ENCODE measurements around the gene ARID3B. TPM values are rescaled to one million over a fixed set of nuclear protein-coding genes. Genes with fewer than 3 reads are reported as not detected.

Gene ARID3B
- total and polyA plus RNA-seq, 2 donors, result 3.0 to 4.3 TPM

DNA sequence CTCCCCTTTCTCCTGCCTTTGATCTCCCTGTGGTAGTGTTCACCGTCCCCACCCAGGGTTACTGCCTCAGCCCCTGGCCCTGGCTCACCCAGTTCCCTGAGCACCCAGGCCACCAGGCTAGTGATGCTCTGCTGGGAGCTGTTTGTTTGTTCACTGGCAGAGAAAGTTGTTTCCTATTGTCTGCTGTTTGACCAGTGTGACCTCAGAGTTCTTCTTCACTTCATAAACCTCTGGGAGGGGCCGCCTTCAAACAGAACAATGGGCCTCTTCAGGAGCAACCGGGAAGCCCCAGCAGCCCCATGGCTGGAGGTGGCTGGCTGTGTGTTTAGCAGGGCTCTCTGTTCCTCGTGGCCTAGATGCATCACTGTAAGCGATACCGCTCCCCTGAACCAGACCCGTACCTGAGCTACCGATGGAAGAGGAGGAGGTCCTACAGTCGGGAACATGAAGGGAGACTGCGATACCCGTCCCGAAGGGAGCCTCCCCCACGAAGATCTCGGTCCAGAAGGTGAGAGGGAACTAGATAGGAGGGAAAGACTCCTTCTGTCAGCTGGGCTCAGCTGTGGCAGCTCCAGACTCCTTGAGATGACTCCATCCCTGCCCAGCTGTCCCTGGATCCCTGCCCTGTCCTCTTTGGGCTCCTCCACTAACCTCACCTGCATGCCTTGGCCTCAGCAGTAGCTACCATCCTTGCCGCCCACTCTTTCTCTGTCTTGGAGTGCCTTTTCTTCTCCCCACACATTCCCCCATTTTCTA is 78.0 kb downstream of the ARID3B start:
- 83% methylated on average over 15 of the region's 15 CpGs for WGBS
- no peaks in the 10 kb centered on the region for H3K4me1 ChIP-seq (ENCODE audit: insufficient read depth)
- peaks cover 3% of the 10 kb centered on the region for H3K36me3 ChIP-seq (ENCODE audit: insufficient read depth)
- H3K4me3 ChIP-seq (ENCODE audit: low read depth, low read length), result no peak overlapping the region
- DNase-seq (ENCODE audit: extremely low spot score), result no peak
- H3K27ac ChIP-seq (ENCODE audit: low read depth), result no peak overlapping the region

GRCh38 chr15:74619916-74620635 is 79.1 kb downstream of the ARID3B start:
- peaks cover 5% of the 10 kb centered on the region for H3K36me3 ChIP-seq (ENCODE audit: insufficient read depth)
- DNase-seq (ENCODE audit: extremely low spot score), result no peak
- 93% methylated on average over 27 of the region's 27 CpGs for WGBS
- no peak overlapping the region for H3K27ac ChIP-seq (ENCODE audit: low read depth)
- H3K4me3 ChIP-seq (ENCODE audit: low read depth, low read length), result no peak overlapping the region
- H3K4me1 ChIP-seq (ENCODE audit: insufficient read depth), result no peaks in the 10 kb centered on the region

- peaks cover 5% of the 10 kb centered on the region for H3K36me3 ChIP-seq (ENCODE audit: insufficient read depth)
- no peak overlapping the region for H3K27ac ChIP-seq (ENCODE audit: low read depth)
- H3K4me3 ChIP-seq (ENCODE audit: low read depth, low read length), result no peak overlapping the region
- DNase-seq (ENCODE audit: extremely low spot score), result no peak
- 52% methylated on average over 23 of the region's 23 CpGs for WGBS
- H3K4me1 ChIP-seq (ENCODE audit: insufficient read depth), result no peaks in the 10 kb centered on the region
Measured at GRCh38 chr15:74620636-74621545, 79.9 kb downstream of the ARID3B start.

DNA sequence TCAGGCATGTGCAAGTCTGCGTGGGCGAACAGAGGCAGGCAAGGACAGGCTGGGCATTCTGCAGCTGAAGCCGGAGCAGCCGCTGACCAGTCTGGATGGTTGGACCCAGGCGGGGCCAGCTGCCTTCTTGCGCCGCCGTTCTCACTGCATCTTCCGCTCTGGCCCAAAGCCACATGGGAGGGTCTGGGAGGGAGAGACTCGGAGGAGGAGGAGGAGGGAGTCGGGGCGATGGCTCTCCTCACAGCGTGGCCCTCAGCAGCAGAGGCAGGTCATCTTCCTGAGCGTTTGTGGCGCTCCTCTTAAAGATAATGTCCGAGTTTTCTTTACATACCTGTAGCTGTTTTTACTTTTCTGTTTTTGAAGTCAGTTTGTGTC is 80.5 kb downstream of the ARID3B start:
- Histone ChIP-seq H3K27ac (ENCODE audit: low read depth) (no peak overlapping the region), H3K4me1 (ENCODE audit: insufficient read depth) (no peaks in the 10 kb centered on the region), H3K36me3 (ENCODE audit: insufficient read depth) (peaks cover 5% of the 10 kb centered on the region), H3K4me3 (ENCODE audit: low read depth, low read length) (no peak overlapping the region)
- no peak for DNase-seq (ENCODE audit: extremely low spot score)
- 71% methylated on average over 16 of the region's 16 CpGs for WGBS

DNA sequence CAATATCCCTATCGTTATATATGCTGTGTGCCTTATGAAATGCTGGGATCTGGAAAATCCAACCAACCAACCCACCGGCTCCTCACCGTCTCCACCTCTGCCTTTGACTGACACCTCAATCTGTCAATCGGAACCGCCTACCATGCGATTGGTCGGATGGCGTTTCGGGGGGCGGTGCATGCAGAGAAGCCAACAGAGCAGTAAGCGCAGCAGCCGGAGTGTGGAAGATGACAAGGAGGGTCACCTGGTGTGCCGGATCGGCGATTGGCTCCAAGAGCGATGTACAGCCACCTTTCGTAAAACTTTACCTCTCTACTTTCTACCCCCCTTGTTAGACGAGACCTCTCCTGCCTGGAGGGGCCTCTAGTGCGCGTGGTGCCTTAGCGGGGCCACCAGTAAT is 80.9 kb downstream of the ARID3B start:
- peaks cover 5% of the 10 kb centered on the region for H3K36me3 ChIP-seq (ENCODE audit: insufficient read depth)
- H3K4me3 ChIP-seq (ENCODE audit: low read depth, low read length), result no peak overlapping the region
- no peak overlapping the region for H3K27ac ChIP-seq (ENCODE audit: low read depth)
- H3K4me1 ChIP-seq (ENCODE audit: insufficient read depth), result no peaks in the 10 kb centered on the region
- no peak for DNase-seq (ENCODE audit: extremely low spot score)
- 85% methylated on average over 21 of the region's 21 CpGs for WGBS

- 91% methylated on average over 3 of the region's 3 CpGs for WGBS
- no peaks in the 10 kb centered on the region for H3K4me1 ChIP-seq (ENCODE audit: insufficient read depth)
- no peak overlapping the region for H3K27ac ChIP-seq (ENCODE audit: low read depth)
- DNase-seq (ENCODE audit: extremely low spot score), result no peak
- no peak overlapping the region for H3K4me3 ChIP-seq (ENCODE audit: low read depth, low read length)
- H3K36me3 ChIP-seq (ENCODE audit: insufficient read depth), result peaks cover 10% of the 10 kb centered on the region
Measured at GRCh38 chr15:74622758-74623157, 81.7 kb downstream of the ARID3B start.

GRCh38 chr15:74624020-74624602 is 83.1 kb downstream of the ARID3B start:
- no peak overlapping the region for H3K27ac ChIP-seq (ENCODE audit: low read depth)
- DNase-seq (ENCODE audit: extremely low spot score), result no peak
- 79% methylated on average over 7 of the region's 7 CpGs for WGBS
- H3K36me3 ChIP-seq (ENCODE audit: insufficient read depth), result peaks cover 13% of the 10 kb centered on the region
- H3K4me1 ChIP-seq (ENCODE audit: insufficient read depth), result no peaks in the 10 kb centered on the region
- H3K4me3 ChIP-seq (ENCODE audit: low read depth, low read length), result no peak overlapping the region

- Histone ChIP-seq H3K36me3 (ENCODE audit: insufficient read depth) (peaks cover 14% of the 10 kb centered on the region), H3K27ac (ENCODE audit: low read depth) (no peak overlapping the region), H3K4me3 (ENCODE audit: low read depth, low read length) (no peak overlapping the region), H3K4me1 (ENCODE audit: insufficient read depth) (no peaks in the 10 kb centered on the region)
- 85% methylated on average over 6 of the region's 6 CpGs for WGBS
- DNase-seq (ENCODE audit: extremely low spot score), result no peak
Measured at GRCh38 chr15:74625693-74626092, 84.7 kb downstream of the ARID3B start.

DNA sequence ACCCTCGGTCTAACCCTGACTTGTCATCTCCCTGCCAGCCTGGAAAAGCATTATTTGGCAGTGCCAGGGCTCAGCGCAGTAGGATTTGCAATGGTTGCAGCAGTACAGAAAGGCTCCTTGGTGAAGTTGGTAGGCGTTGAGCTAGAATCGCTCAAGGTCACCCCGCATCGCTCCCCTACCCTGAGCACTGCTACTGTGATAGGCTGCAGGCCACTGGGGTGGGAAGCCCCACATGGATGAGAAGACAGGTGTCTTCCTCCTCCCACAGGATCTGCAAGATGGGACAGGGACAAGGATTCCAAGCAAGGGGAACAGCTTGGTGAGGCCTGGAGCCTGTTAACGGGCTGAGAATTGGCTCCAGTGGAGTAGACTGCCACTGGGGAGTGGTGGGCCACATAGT is 85.3 kb downstream of the ARID3B start:
- no peak overlapping the region for H3K4me3 ChIP-seq (ENCODE audit: low read depth, low read length)
- 91% methylated on average over 7 of the region's 7 CpGs for WGBS
- H3K4me1 ChIP-seq (ENCODE audit: insufficient read depth), result no peaks in the 10 kb centered on the region
- H3K36me3 ChIP-seq (ENCODE audit: insufficient read depth), result peaks cover 12% of the 10 kb centered on the region
- no peak for DNase-seq (ENCODE audit: extremely low spot score)
- H3K27ac ChIP-seq (ENCODE audit: low read depth), result no peak overlapping the region

- no peak overlapping the region for H3K27ac ChIP-seq (ENCODE audit: low read depth)
- H3K4me1 ChIP-seq (ENCODE audit: insufficient read depth), result no peaks in the 10 kb centered on the region
- 84% methylated on average over 10 of the region's 10 CpGs for WGBS
- H3K4me3 ChIP-seq (ENCODE audit: low read depth, low read length), result no peak overlapping the region
- no peak for DNase-seq (ENCODE audit: extremely low spot score)
- H3K36me3 ChIP-seq (ENCODE audit: insufficient read depth), result peaks cover 12% of the 10 kb centered on the region
Measured at GRCh38 chr15:74626752-74627692, 86.0 kb downstream of the ARID3B start.

- no peak for DNase-seq (ENCODE audit: extremely low spot score)
- H3K36me3 ChIP-seq (ENCODE audit: insufficient read depth), result peaks cover 12% of the 10 kb centered on the region
- no peaks in the 10 kb centered on the region for H3K4me1 ChIP-seq (ENCODE audit: insufficient read depth)
- H3K4me3 ChIP-seq (ENCODE audit: low read depth, low read length), result no peak overlapping the region
- no peak overlapping the region for H3K27ac ChIP-seq (ENCODE audit: low read depth)
- 65% methylated on average over 5 of the region's 5 CpGs for WGBS
Measured at GRCh38 chr15:74627766-74628165, 86.7 kb downstream of the ARID3B start.

DNA sequence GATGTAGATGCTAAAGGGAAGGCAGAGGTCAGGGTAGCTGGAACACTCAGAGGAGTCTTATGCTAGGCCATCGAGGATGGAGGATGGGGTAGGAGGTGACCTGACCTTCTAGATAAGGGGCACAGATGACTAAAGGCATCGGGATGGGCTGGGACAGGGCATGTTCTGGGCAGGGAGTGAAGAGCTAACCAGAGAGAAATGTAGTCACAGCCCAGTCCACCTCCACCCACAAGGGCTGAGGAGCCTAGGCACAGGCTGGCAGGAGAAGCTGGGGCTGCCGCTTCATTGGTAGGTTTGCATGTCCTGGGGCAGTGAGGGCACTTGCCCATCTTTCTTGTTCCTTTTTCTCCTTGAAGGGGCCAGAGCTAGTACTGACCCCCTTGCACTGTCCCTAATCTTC is 87.2 kb downstream of the ARID3B start:
- H3K4me1 ChIP-seq (ENCODE audit: insufficient read depth), result no peaks in the 10 kb centered on the region
- no peak overlapping the region for H3K27ac ChIP-seq (ENCODE audit: low read depth)
- no peak overlapping the region for H3K4me3 ChIP-seq (ENCODE audit: low read depth, low read length)
- WGBS, result 69% methylated on average over 3 of the region's 3 CpGs
- H3K36me3 ChIP-seq (ENCODE audit: insufficient read depth), result peaks cover 12% of the 10 kb centered on the region
- DNase-seq (ENCODE audit: extremely low spot score), result no peak
